Thyroid gland (tissue), 4 donors: ENCODE results near the gene PCED1A. TPM values are rescaled to one million over a fixed set of nuclear protein-coding genes. Genes with fewer than 3 reads are reported as not detected.

ENCODE experiments used
- DNase-seq, 2 donors: peaks; one replicate each; pipeline ENCODE4 v3.0.0-alpha.2; 2019
- H3K27ac ChIP-seq, 3 donors: fragments of 200-600 bp; sonication (generic); 1 replicate in 2 of 3; 2 replicates in 1 of 3; pipeline ENCODE4 v1.5.1; 2016 to 2019; ENCODE audit warnings: mild to moderate bottlenecking in 1 of 3, moderate library complexity in 1 of 3
- H3K27me3 ChIP-seq: fragments of 200-600 bp; sonication (generic); one replicate; pipeline ENCODE4 v1.5.1; 2019
- H3K36me3 ChIP-seq, 2 donors: fragments of 200-600 bp; sonication (generic); one replicate each; pipeline ENCODE4 v1.5.1; 2016 to 2019
- H3K4me1 ChIP-seq, 2 donors: fragments of 200-600 bp; sonication (generic); one replicate each; pipeline ENCODE4 v1.5.1; 2017 to 2019
- H3K4me3 ChIP-seq, 3 donors: fragments of 200-600 bp; sonication (generic); replicated peaks in 1 of 3; 1 replicate in 2 of 3; 2 replicates in 1 of 3; pipeline ENCODE4 v1.5.1; 2016; ENCODE audit warnings: mild to moderate bottlenecking in 1 of 3
- H3K9me3 ChIP-seq: fragments of 200-600 bp; sonication (generic); one replicate; pipeline ENCODE4 v1.5.1; 2017
- POLR2A ChIP-seq, 2 donors: fragments of 450-650 bp; IDR thresholded peaks; one replicate each; pipeline ENCODE4 v1.6.1; 2017; ENCODE audit warnings: antibody characterized with exemption in 2 of 2, mild to moderate bottlenecking in 2 of 2, moderate library complexity in 1 of 2
- WGBS, 2 donors: methylation state at CpG; one replicate each; pipeline ENCODE4 v1.1.5; 2017; 5-methylcytosine and 5-hydroxymethylcytosine counted together
- intact Hi-C: fragments of 100-400 bp; cut with DNase I; formaldehyde crosslinking; loops from one replicate; pipeline ENCODE4 v1.15.1; 2023
- total RNA-seq, 4 donors: library from RNA; depleted of rRNA; stranded (reverse); fragments of >200 nt; gene quantifications; one replicate each; pipeline ENCODE4 v1.2.3, GENCODE V29; 2016
- TF ChIP-seq, protein P1 (sequence below), 6 experiments: fragments of 200-600 bp in 3 of 6; fragments of 450-650 bp in 3 of 6; sonication (generic) in 3 of 6; IDR thresholded peaks; one replicate each; pipeline ENCODE4 v1.5.1; 2016 to 2019; ENCODE audit warnings: antibody characterized with exemption in 6 of 6, mild to moderate bottlenecking in 2 of 6, inconsistent platforms in 1 of 6, moderate library complexity in 1 of 6

PCED1A gene
- total RNA-seq, 4 donors from 2014 or later = 38.0 to 95.9 (median 63.4) TPM

- no peak for DNase-seq
- Histone ChIP-seq H3K4me3 (no peak overlapping the region), H3K4me1 (peaks cover 4 to 13% of the 10 kb centered on the region in 2 donors), H3K27me3 (no peaks in the 10 kb centered on the region), H3K36me3 (no peaks in the 10 kb centered on the region), H3K27ac (no peak overlapping the region), H3K9me3 (no peaks in the 10 kb centered on the region)
- TF ChIP-seq, protein P1, sequence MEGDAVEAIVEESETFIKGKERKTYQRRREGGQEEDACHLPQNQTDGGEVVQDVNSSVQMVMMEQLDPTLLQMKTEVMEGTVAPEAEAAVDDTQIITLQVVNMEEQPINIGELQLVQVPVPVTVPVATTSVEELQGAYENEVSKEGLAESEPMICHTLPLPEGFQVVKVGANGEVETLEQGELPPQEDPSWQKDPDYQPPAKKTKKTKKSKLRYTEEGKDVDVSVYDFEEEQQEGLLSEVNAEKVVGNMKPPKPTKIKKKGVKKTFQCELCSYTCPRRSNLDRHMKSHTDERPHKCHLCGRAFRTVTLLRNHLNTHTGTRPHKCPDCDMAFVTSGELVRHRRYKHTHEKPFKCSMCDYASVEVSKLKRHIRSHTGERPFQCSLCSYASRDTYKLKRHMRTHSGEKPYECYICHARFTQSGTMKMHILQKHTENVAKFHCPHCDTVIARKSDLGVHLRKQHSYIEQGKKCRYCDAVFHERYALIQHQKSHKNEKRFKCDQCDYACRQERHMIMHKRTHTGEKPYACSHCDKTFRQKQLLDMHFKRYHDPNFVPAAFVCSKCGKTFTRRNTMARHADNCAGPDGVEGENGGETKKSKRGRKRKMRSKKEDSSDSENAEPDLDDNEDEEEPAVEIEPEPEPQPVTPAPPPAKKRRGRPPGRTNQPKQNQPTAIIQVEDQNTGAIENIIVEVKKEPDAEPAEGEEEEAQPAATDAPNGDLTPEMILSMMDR (IDR thresholded peaks at IDR 0.05) = no peak
- TF ChIP-seq POLR2A (IDR thresholded peaks at IDR 0.05) = no peak
- intact Hi-C loops = no loop called here
- 84 to 91% methylated on average over 3 of the region's 3 CpGs for WGBS, 2 donors
Measured at GRCh38 chr20:2887715-2888114, 47.3 kb upstream of the PCED1A start.

DNA sequence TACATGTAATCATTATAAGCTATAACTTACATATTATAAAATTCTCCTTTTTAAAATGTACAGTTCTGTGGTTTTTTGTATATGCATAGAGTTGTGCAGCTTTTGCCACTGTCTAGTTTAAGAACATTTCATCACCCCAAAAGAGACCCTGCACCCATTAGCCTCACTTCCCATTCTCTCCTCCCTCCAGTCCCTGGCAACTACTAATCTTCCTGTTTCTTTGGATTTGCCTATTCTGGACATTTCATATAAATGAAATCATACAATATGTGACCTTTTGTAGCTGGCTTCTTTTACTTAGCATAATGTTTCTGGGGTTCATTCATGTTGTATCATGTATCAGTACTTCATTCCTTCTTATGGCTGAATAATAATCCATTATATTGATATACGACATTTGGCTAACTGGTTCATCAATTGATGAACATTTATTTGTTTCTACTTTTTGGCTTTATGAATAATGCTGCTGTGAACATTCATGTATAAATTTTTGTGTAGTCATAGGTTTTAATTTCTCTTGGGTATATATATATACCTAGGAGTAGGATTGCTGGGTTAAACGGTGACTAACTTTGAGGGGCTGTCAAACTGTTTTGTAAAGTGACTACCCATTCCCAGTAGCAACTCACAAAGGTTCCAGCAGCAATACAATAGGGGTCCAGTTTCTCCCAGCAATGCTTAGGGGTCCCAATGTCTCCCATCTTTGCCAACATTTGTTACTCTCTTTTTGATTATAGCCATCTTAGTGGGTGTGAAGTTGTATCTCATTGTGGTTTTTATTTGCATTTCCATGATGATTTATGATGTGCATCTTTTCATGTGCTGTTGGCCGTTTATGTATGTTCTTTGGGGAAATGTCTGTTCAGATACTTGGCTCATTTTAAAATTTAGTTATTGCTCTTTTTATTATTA, 43.5 kb upstream of the PCED1A start:
- intact Hi-C loops = no loop called here
- TF ChIP-seq, protein P1 (IDR thresholded peaks at IDR 0.05) = no peak
- TF ChIP-seq POLR2A (IDR thresholded peaks at IDR 0.05) = no peak
- no peak for DNase-seq
- Histone ChIP-seq H3K4me3 (no peak overlapping the region), H3K27me3 (no peaks in the 10 kb centered on the region), H3K4me1 (peaks cover 3 to 4% of the 10 kb centered on the region in 2 donors), H3K27ac (no peak overlapping the region), H3K36me3 (no peaks in the 10 kb centered on the region), H3K9me3 (no peaks in the 10 kb centered on the region)
- 80 to 81% methylated on average over 3 of the region's 3 CpGs for WGBS, 2 donors

DNA sequence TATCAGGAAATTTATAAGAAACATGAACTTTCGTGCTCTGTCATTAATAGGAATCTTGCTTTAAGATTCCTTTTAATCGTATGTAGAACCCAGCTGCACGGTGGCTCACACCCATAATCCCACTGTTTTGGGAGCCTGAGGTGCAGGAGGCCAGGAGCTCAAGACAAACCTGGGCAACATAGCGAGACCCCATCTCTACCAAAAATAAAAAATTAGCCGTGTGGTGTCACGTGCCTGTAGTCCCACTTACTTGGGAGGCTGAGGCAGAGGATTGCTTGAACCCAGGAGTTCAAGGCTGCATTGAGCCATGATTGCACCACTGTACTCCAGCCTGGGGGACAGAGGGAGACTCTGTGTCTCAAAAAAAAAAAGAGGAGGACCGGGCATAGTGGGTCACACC, 40.2 kb upstream of the PCED1A start:
- no peaks in the 10 kb centered on the region for H3K27me3 ChIP-seq
- DNase-seq = no peak
- WGBS, 2 donors = 86 to 91% methylated on average over 7 of the region's 7 CpGs
- H3K36me3 ChIP-seq = no peaks in the 10 kb centered on the region
- TF ChIP-seq, protein P1 (IDR thresholded peaks at IDR 0.05) = no peak
- TF ChIP-seq POLR2A (IDR thresholded peaks at IDR 0.05) = no peak
- no peaks in the 10 kb centered on the region for H3K9me3 ChIP-seq
- H3K4me1 ChIP-seq = peaks cover under 1 to 3% of the 10 kb centered on the region in 2 donors
- no peak overlapping the region for H3K4me3 ChIP-seq
- H3K27ac ChIP-seq = no peak overlapping the region
- intact Hi-C loops = no loop called here

DNA sequence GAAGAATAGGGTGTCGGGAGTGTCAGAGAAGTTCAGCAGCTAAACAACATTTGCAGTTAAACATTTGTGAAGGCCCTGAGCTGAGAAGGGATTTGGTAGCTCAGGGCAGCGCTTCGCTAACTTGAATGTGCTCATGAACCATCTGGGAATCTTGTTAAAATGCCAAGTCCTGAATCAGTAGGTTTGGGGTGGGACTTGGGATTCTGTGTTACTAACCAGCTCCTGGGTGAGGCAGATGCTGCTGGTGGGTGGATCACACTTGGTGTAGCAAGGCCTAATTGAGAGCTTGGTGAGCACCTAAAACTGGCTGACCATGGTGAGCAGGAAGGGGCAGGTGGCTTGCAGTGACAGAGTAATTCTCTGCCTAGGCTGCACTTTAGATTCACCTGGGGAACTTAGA, 38.7 kb upstream of the PCED1A start:
- Histone ChIP-seq H3K4me1 (peaks cover 13 to 17% of the 10 kb centered on the region in 2 donors), H3K27me3 (no peaks in the 10 kb centered on the region), H3K4me3 (no peak overlapping the region), H3K36me3 (no peaks in the 10 kb centered on the region), H3K9me3 (no peaks in the 10 kb centered on the region), H3K27ac (no peak overlapping the region)
- no peak for TF ChIP-seq POLR2A (IDR thresholded peaks at IDR 0.05)
- TF ChIP-seq, protein P1 (IDR thresholded peaks at IDR 0.05) = no peak
- no peak for DNase-seq
- 92 to 95% methylated on average over 3 of the region's 3 CpGs for WGBS, 2 donors
- intact Hi-C loops = no loop called here

DNA sequence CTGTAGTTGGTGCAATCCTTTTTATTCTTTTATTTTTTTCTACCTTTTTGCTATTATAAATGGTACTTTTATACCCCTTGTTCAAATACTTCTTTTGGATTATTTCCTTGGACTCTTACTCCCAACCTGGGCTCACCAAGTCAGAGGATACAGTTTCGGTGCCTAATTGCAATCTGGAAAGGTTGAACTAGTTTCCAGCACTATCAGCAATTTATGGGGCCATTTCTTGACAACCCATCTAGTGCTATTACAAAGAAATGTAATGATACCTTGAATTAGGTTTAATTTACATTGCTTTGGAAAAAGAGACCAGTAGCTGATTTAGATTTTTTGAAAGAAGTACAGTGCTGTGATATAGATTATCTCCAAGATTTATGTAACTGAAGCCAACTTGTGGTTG, 38.1 kb upstream of the PCED1A start:
- TF ChIP-seq POLR2A (IDR thresholded peaks at IDR 0.05) = no peak
- TF ChIP-seq, protein P1 (IDR thresholded peaks at IDR 0.05) = no peak
- 98% methylated on average over 1 of the region's 1 CpG for WGBS, 2 donors
- no peak for DNase-seq
- Histone ChIP-seq H3K9me3 (no peaks in the 10 kb centered on the region), H3K4me1 (peaks cover 15 to 17% of the 10 kb centered on the region in 2 donors), H3K27ac (no peak overlapping the region), H3K4me3 (no peak overlapping the region), H3K36me3 (no peaks in the 10 kb centered on the region), H3K27me3 (no peaks in the 10 kb centered on the region)
- intact Hi-C loops = no loop called here
